ENCODE data around the gene FKBP2. TPM values are rescaled to one million over a fixed set of nuclear protein-coding genes. Genes with fewer than 3 reads are reported as not detected.

FKBP2 gene
- total and polyA plus RNA-seq, 2 of the 13 experiments (the other 11 are each of a cell fraction or from before 2014, with no cell fraction given) = 30.1 to 53.3 TPM

- TF ChIP-seq ATF1 (CRISPR knock-in tag; IDR thresholded peaks at IDR 0.05) = peak; percentile 59
- peak; percentile 48 for TF ChIP-seq XRCC5 (optimal IDR thresholded peaks at IDR 0.05; ENCODE audit: low read length)
- peak; percentile 51; the same call in 1 of the 2 replicates for TF ChIP-seq ZFP91 (CRISPR knock-in tag; IDR thresholded peaks at IDR 0.05; ENCODE audit: borderline replicate concordance)
- 0 out of 2 replicates have a peak, but pooled peaks have one; percentile 10 for TF ChIP-seq KLF9 (CRISPR knock-in tag; IDR thresholded peaks at IDR 0.05; ENCODE audit: low read depth)
- TF ChIP-seq MEIS2 (CRISPR knock-in tag; IDR thresholded peaks at IDR 0.05) = peak; percentile 85
- peak; percentile 62; the same call in 1 of the 2 replicates for TF ChIP-seq ZFP41 (CRISPR knock-in tag; IDR thresholded peaks at IDR 0.05; ENCODE audit: borderline replicate concordance)
- 0 out of 2 replicates have a peak, but pooled peaks have one; percentile 69 for TF ChIP-seq TGIF2 (CRISPR knock-in tag; IDR thresholded peaks at IDR 0.05)
- TF ChIP-seq ZBTB2 (CRISPR knock-in tag; IDR thresholded peaks at IDR 0.05; ENCODE audit: low read depth) = peak; percentile 49; the same call in 1 of the 2 replicates
- peak; percentile 21; the same call in 1 of the 2 replicates for TF ChIP-seq YEATS2 (CRISPR knock-in tag; IDR thresholded peaks at IDR 0.05; ENCODE audit: borderline replicate concordance)
- TF ChIP-seq E2F1 (CRISPR knock-in tag; IDR thresholded peaks at IDR 0.05) = peak; percentile 65; the same call in 1 of the 2 replicates
- peak; percentile 77; the same call in 1 of the 2 replicates for TF ChIP-seq HNF1B (CRISPR knock-in tag; IDR thresholded peaks at IDR 0.05)
- TF ChIP-seq ZIK1 (CRISPR knock-in tag; IDR thresholded peaks at IDR 0.05; ENCODE audit: borderline replicate concordance, low read depth) = 0 out of 2 replicates have a peak, but pooled peaks have one; percentile 28
- no peak for TF ChIP-seq ZSCAN20 (CRISPR knock-in tag; IDR thresholded peaks at IDR 0.05; ENCODE audit: borderline replicate concordance)
- peak in 1 of 2 experiments; percentile 27; a peak in 1 of 4 replicates for TF ChIP-seq POLR2A (IDR thresholded peaks at IDR 0.05; ENCODE audit: insufficient read depth in 1 of 2, low read depth in 2 of 2, low read length in 2 of 2)
- TF ChIP-seq AFF4 (CRISPR knock-in tag; IDR thresholded peaks at IDR 0.05) = no peak
- 0 out of 2 replicates have a peak, but pooled peaks have one; percentile 4 for TF ChIP-seq GATAD2A (CRISPR knock-in tag; IDR thresholded peaks at IDR 0.05)
- TF ChIP-seq BRF2 (CRISPR knock-in tag; IDR thresholded peaks at IDR 0.05) = 0 out of 2 replicates have a peak, but pooled peaks have one; percentile 29
These were observed 10.5 kb upstream of the FKBP2 start, which contains the start of gene DNAJC4 (continued) for GRCh38 chr11:64230171-64230984.

Data from HepG2 (cell line).